Activated T-helper 17 cell treated with anti-CD3 and anti-CD28 coated beads, Interleukin-2, amount 50 U/mL, for 72 hours (primary cell): ENCODE measurements around the gene PAM16. TPM values are rescaled to one million over a fixed set of nuclear protein-coding genes. Genes with fewer than 3 reads are reported as not detected.

ENCODE experiments used
- ATAC-seq: fragments of 150-1000 bp; cut with Tn5 transposase; replicated peaks from 2 replicates; pipeline ENCODE4 v1.10.0; 2021; ENCODE audit warnings: mild to moderate bottlenecking, moderate library complexity
- H3K27ac Mint-ChIP-seq: one replicate; pipeline ENCODE4 v1.8.0; 2022; ENCODE audit warnings: mixed read lengths
- H3K27me3 Mint-ChIP-seq: one replicate; pipeline ENCODE4 v1.8.0; 2022; ENCODE audit warnings: mixed read lengths
- H3K36me3 Mint-ChIP-seq: one replicate; pipeline ENCODE4 v1.8.0; 2022; ENCODE audit warnings: low read depth, mild to moderate bottlenecking, mixed read lengths
- H3K4me1 Mint-ChIP-seq: one replicate; pipeline ENCODE4 v1.8.0; 2022; ENCODE audit warnings: mixed read lengths
- H3K4me3 Mint-ChIP-seq: one replicate; pipeline ENCODE4 v1.8.0; 2022; ENCODE audit warnings: mild to moderate bottlenecking, mixed read lengths
- H3K9me3 Mint-ChIP-seq: one replicate; pipeline ENCODE4 v1.8.0; 2022; ENCODE audit warnings: mixed read lengths
- total RNA-seq, 2 donors: library from RNA; stranded (reverse); gene quantifications; one replicate each; pipeline ENCODE4 v1.2.3, GENCODE V29; 2022

The PAM16 gene
- total RNA-seq, 2 donors from 2014 or later, result 40.4 to 74.7 TPM

DNA sequence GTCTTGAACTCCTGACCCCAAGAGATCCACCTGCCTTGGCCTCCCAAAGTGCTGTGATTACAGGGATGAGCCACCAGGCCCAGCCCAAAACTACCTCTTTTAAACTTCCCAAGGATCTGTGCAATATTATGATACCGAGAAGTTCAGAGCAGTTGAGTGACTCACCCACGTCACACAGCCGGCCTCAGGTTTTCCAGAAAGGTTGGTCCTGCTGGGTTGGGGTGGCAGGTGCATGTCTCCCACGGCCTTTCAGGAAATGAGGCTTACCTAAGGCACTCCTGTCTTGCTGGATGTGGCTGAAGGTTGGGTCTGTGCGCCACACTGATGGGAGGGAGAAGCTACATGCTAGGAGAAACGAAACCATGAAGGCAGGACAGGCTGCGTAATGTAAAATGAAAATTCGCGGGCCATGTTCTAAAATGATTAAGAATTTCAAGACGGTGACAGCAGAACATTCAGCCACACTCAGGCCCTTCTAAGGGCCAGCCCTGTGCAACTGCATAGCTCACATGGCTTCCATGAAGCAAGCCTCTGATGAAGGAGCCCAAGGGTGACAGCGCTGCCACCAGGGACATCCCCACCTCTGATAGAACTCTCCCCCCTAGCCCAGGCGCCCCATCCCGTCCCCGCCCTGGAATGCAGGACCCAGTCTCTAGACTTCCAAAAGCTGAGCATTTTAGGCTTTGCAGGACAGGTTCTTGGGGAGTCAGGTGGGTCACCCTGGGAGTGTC is 41.9 kb downstream of the PAM16 start:
- H3K4me3 Mint-ChIP-seq, result peak overlapping the region; percentile 98
- no peaks in the 10 kb centered on the region for H3K9me3 Mint-ChIP-seq
- peaks cover 19% of the 10 kb centered on the region for H3K36me3 Mint-ChIP-seq
- no peak for ATAC-seq
- H3K4me1 Mint-ChIP-seq, result peaks cover 20% of the 10 kb centered on the region
- H3K27me3 Mint-ChIP-seq, result peaks cover 4% of the 10 kb centered on the region
- H3K27ac Mint-ChIP-seq, result no peak overlapping the region

GRCh38 chr16:4307215-4308037 is 43.7 kb downstream of the PAM16 start:
- peaks cover 25% of the 10 kb centered on the region for H3K36me3 Mint-ChIP-seq
- ATAC-seq, result peak; percentile 92
- H3K9me3 Mint-ChIP-seq, result no peaks in the 10 kb centered on the region
- H3K4me1 Mint-ChIP-seq, result peaks cover 17% of the 10 kb centered on the region
- peak overlapping the region; percentile 97 for H3K27ac Mint-ChIP-seq
- H3K4me3 Mint-ChIP-seq, result peak overlapping the region; percentile 98
- H3K27me3 Mint-ChIP-seq, result no peaks in the 10 kb centered on the region

DNA sequence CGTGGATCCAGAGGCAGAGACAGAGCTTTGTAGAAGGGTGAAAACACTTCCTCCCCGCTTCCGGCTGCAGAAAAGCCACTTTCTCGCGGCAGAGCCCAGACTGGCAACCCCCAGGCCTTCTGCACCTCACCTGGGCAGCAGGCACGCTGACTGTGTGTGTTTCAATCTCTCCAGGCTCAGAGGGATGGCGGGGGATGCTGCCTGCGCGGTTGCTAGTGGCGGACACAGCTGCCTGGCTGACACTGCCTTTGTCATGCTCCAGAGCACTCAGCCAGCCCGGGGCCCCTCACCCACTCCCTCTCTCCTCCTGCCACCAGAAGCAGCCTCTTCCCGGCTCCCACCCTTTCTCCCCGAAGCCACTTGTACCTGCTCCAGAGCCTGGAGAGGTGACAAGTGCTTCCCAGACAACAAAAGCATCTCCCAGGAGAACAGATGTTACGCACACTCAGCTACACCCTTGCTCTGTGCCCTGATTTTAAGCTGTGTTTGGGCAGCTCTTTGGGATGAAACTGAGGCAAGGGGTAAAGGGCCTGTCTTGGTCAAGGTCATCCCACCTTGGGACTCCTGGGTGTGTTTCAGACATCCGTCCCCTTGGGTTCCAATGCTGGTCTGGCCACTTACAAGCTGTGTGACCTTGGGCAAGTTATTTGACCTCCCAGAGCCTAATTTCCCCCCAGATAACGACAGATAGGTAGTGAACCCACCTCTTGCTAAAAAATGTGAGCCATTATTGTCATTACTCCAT is 44.5 kb downstream of the PAM16 start:
- Mint-ChIP-seq H3K27me3 (no peaks in the 10 kb centered on the region), H3K9me3 (no peaks in the 10 kb centered on the region), H3K4me1 (peaks cover 17% of the 10 kb centered on the region), H3K36me3 (peaks cover 32% of the 10 kb centered on the region), H3K27ac (peak overlapping the region; percentile 97), H3K4me3 (peak overlapping the region; percentile 98)
- ATAC-seq, result peak; percentile 9

- peaks cover 40% of the 10 kb centered on the region for H3K36me3 Mint-ChIP-seq
- H3K4me1 Mint-ChIP-seq, result peaks cover 13% of the 10 kb centered on the region
- no peaks in the 10 kb centered on the region for H3K9me3 Mint-ChIP-seq
- no peak for ATAC-seq
- H3K27ac Mint-ChIP-seq, result peak overlapping the region; percentile 70
- H3K27me3 Mint-ChIP-seq, result no peaks in the 10 kb centered on the region
- no peak overlapping the region for H3K4me3 Mint-ChIP-seq
Measured at GRCh38 chr16:4303973-4304372, 47.1 kb downstream of the PAM16 start.

DNA sequence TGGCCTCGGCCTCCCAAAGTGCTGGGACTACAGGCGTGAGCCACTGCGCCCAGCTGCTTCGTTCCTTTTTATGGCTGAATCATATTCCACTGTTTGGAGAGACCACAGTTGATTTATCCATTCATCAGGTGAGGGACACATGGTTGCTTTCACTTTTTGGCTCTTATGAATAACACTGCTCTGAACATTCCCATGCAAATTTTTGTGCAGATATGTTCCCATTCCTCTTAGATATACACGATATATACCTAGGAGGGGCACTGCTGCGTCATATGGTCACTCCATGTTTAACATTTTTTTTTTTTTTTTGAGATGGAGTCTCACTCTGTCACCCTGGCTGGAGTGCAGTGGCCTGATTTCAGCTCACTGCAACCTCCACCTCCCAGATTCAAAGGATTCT is 49.2 kb downstream of the PAM16 start:
- no peak for ATAC-seq
- no peak overlapping the region for H3K27ac Mint-ChIP-seq

GRCh38 chr16:4301177-4301576 is 49.9 kb downstream of the PAM16 start:
- no peak overlapping the region for H3K4me3 Mint-ChIP-seq
- H3K27ac Mint-ChIP-seq, result no peak overlapping the region
- H3K9me3 Mint-ChIP-seq, result no peaks in the 10 kb centered on the region
- H3K36me3 Mint-ChIP-seq, result peaks cover 27% of the 10 kb centered on the region
- peaks cover 3% of the 10 kb centered on the region for H3K4me1 Mint-ChIP-seq
- no peaks in the 10 kb centered on the region for H3K27me3 Mint-ChIP-seq
- no peak for ATAC-seq

More for the DNA sequence above, 49.2 kb downstream of the PAM16 start:
- Mint-ChIP-seq H3K4me3 (no peak overlapping the region), H3K36me3 (peaks cover 35% of the 10 kb centered on the region), H3K27me3 (no peaks in the 10 kb centered on the region), H3K9me3 (no peaks in the 10 kb centered on the region), H3K4me1 (peaks cover 8% of the 10 kb centered on the region)

GRCh38 chr16:4298761-4299522 is 52.2 kb downstream of the PAM16 start:
- no peak for ATAC-seq
- no peak overlapping the region for H3K4me3 Mint-ChIP-seq
- H3K36me3 Mint-ChIP-seq, result peaks cover 21% of the 10 kb centered on the region
- H3K9me3 Mint-ChIP-seq, result no peaks in the 10 kb centered on the region
- no peaks in the 10 kb centered on the region for H3K4me1 Mint-ChIP-seq
- no peak overlapping the region for H3K27ac Mint-ChIP-seq
- H3K27me3 Mint-ChIP-seq, result no peaks in the 10 kb centered on the region

DNA sequence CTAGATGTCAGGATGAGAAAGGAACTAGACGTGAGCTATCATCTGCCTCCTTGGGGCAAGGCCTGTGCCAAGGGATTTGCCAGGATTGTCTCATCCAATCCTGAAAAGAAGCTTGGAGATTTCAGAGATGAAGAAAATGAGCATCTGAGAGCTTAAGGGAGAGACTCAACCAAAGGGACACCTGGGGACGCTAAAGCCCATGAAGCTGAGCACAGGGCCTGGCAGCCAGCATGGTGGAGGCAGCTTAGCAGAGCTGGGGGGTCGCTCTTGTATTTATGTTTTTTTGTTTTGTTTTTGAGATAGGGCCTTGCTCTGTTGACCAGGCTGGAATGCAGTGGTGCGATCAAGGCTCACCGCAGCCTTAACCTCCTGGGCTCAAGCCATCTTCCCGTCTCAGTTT is 53.6 kb downstream of the PAM16 start:
- peaks cover 16% of the 10 kb centered on the region for H3K36me3 Mint-ChIP-seq
- no peak for ATAC-seq
- no peaks in the 10 kb centered on the region for H3K27me3 Mint-ChIP-seq
- no peak overlapping the region for H3K27ac Mint-ChIP-seq
- no peaks in the 10 kb centered on the region for H3K9me3 Mint-ChIP-seq
- no peak overlapping the region for H3K4me3 Mint-ChIP-seq
- peaks cover 4% of the 10 kb centered on the region for H3K4me1 Mint-ChIP-seq

GRCh38 chr16:4295581-4295980 is 55.5 kb downstream of the PAM16 start:
- H3K9me3 Mint-ChIP-seq, result no peaks in the 10 kb centered on the region
- H3K27ac Mint-ChIP-seq, result no peak overlapping the region
- peaks cover 4% of the 10 kb centered on the region for H3K4me1 Mint-ChIP-seq
- no peak overlapping the region for H3K4me3 Mint-ChIP-seq
- no peak for ATAC-seq
- H3K27me3 Mint-ChIP-seq, result no peaks in the 10 kb centered on the region
- H3K36me3 Mint-ChIP-seq, result peaks cover 6% of the 10 kb centered on the region

- peak overlapping the region; percentile 6 for H3K27ac Mint-ChIP-seq
- no peak for ATAC-seq
Measured at GRCh38 chr16:4293822-4294457, 57.2 kb downstream of the PAM16 start.

GRCh38 chr16:4293181-4293716 is 57.9 kb downstream of the PAM16 start:
- Mint-ChIP-seq H3K27me3 (no peaks in the 10 kb centered on the region), H3K4me1 (peaks cover 4% of the 10 kb centered on the region), H3K27ac (peak overlapping the region; percentile 6), H3K9me3 (no peaks in the 10 kb centered on the region), H3K36me3 (no peaks in the 10 kb centered on the region), H3K4me3 (no peak overlapping the region)
- no peak for ATAC-seq

More at GRCh38 chr16:4293822-4294457, 57.2 kb downstream of the PAM16 start:
- Mint-ChIP-seq H3K4me1 (peaks cover 4% of the 10 kb centered on the region), H3K36me3 (no peaks in the 10 kb centered on the region), H3K9me3 (no peaks in the 10 kb centered on the region), H3K4me3 (no peak overlapping the region), H3K27me3 (no peaks in the 10 kb centered on the region)

DNA sequence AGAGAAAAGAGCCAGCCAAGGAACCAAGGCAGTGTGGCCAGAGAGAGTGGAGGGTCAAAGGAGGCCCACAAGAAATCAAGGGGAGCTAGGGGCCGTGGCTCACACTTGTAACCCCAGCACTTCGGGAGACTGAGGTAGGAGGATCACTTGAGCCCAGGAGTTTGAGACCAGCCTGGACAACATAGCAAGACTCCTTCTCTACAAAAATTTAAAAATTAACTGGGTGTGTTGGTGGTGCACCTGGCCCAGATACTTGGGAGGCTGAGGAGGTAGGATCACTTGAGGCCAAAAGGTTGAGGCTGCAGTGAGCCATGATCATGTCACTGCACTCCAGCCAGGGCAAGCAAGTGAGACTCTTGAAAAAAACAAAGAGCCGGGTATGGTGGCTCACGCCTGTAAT is 59.4 kb downstream of the PAM16 start:
- Mint-ChIP-seq H3K9me3 (no peaks in the 10 kb centered on the region), H3K27me3 (no peaks in the 10 kb centered on the region), H3K36me3 (no peaks in the 10 kb centered on the region)

More for the DNA sequence above, 59.4 kb downstream of the PAM16 start:
- no peak for ATAC-seq
- Mint-ChIP-seq H3K4me3 (no peak overlapping the region), H3K27ac (no peak overlapping the region), H3K4me1 (peaks cover 4% of the 10 kb centered on the region)
